ELR (cell line): ENCODE results near the gene DOCK8.
"Not testable (repeated sequence)": the region's sequence is repeated elsewhere in the genome, so short reads cannot be mapped to it uniquely, and the experiment has no call there.

ENCODE experiments used
- DNase-seq: peaks from one replicate; pipeline ENCODE4 v3.0.0-alpha.2; 2015; ENCODE audit warnings: low read depth

Gene DOCK8

DNA sequence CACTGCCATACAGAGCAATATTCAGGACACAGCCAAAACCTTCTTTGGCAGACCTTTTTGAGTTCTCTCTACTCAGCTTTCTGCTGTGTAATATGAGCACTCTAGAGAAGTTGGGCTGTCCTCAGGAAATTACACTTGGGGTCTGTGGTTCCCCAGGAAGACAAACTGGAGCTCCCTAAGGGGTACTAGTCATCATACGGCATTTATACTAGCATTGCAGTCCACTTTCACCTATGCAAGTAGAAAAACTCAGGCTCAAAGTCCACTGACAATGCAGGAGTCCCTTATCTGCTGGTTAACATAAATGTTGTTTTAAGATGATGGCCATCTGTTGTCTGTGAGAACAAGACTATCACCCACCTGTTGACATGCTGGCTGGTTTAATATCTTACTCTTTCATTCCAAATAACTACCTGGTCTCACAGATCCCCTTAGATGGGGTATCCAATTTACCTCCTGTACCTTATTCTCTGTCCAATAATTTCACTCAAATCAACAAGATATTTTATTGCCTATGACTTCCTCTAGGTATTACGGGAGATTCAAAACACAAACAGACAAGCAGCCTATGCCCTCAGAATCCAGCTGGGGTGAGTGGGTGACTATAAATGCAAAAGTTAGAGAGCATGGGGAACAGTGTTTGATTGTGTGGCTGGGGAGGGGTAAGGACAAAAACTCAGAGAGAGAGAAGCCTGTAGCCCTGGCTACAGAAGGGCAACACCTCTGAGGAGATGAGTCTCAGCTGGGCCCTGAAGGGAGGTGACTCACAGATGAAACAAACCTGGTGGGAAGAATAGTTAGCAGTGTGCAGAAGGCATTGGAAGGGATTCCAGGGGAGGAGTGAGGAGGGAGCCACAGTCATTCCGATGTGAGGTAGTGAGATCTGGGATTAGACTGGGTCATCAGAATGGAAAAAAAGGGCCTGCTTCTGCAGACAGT is 10.2 kb downstream of the DOCK8 start:
- peak; percentile 22 for DNase-seq

DNA sequence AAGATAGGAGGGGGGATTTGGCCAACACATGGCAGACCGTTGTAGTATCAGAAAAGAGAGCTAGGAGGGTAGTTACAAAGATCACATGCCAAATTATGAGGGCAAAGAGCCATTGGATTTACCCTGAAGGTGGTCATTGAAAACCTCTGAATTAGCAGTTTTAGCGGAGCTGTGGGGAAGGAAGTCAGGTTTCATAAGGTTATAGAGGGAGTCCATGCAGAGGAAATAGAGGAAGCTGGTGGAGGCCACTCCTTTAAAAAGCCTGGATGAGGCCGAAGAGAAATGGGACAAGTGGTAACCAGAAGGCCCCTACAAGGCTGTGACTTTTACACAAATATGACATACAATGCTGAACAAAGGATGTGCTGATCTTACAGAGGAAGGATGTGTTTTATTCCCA is 13.2 kb downstream of the DOCK8 start:
- DNase-seq, result no peak

DNA sequence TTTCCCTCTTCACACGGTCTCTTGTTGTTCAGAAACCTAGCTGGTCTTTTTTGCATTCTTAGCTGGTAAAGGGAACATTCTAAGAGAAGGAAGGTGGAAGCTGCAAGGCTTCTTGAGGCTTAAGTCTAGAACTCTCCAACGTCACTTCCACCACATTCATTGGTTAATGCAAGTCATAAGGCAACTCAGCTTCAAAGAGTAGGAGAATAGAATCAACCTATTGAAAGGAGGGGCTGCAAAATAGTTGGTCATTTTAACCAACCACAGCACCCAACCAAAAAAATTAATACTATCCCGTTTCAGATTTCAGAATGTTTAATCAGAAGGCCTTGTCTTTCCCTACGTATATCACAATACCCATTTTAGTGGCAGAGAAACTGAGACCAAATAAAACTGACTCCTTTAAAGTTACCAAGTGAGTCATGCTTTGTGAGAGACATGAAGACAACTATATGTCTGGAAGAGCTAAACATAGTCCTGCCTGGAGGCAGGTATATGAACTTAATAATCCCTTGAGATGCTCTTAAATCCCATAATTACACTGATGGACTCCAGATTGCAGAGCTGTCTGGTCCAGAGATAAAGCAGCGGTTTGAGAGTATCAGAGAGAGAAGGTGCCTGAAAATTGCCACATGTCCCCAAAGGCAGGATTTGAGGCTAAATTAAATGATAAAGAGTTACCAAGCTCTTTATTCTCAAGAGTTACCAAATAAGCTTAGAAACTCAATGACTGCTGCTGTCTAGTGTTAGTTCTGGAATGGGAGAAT is 14.4 kb downstream of the DOCK8 start:
- no peak for DNase-seq

DNA sequence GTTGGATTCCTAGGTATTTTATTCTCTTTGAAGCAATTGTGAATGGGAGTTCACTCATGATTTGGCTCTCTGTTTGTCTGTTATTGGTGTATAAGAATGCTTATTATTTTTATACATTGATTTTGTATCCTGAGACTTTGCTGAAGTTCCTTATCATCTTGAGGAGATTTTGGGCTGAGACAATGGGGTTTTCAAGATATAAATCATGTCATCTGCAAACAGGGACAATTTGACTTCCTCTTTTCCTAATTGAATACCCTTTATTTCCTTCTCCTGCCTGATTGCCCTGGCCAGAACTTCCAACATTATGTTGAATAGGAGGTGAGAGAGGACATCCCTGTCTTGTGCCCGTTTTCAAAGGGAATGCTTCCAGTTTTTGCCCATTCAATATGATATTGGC is 17.0 kb downstream of the DOCK8 start:
- DNase-seq, result not testable (repeated sequence)

DNA sequence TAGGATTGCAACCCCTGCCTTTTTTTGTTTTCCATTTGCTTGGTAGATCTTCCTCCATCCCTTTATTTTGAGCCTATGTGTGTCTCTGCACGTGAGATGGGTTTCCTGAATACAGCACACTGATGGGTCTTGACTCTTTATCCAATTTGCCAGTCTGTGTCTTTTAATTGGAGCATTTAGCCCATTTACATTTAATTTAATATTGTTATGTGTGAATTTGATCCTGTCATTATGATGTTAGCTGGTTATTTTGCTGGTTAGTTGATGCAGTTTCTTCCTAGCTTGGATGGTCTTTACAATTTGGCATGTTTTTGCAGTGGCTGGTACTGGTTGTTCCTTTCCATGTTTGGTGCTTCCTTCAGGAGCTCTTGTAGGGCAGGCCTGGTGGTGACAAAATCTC is 19.0 kb downstream of the DOCK8 start:
- DNase-seq, result not testable (repeated sequence)

DNA sequence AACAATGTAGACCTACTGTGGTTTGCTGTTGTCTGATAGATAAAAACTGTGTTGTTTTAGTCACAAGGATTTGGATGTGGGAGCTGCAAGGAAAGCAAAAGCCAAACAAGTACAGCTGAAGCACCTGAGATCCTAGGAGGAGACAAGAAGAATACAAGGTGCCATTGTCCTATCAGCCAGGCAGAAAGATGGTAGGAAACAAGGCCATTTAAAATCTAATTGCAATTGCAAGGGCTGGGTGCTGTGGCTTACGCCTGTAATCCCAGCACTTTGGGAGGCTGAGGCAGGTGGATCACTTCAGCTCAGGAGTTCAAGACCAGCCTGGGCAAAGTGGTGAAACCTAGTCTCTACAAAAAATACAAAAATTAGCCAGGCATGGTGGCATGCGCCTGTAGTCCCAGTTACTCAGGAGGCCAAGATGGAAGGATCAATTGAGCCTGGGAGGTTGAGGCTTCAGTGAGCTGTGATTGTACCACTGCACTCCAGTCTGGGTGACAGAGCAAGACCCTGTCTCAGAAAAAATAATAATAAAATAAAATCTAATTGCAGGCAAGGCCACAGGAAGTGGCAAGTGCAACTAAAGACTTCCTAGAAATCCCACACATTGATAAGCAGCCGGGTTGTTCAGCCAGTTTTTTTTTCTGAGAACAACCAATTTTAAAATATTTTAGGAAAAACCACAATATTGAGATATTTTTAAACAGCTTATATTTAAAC is 22.6 kb downstream of the DOCK8 start:
- no peak for DNase-seq

DNA sequence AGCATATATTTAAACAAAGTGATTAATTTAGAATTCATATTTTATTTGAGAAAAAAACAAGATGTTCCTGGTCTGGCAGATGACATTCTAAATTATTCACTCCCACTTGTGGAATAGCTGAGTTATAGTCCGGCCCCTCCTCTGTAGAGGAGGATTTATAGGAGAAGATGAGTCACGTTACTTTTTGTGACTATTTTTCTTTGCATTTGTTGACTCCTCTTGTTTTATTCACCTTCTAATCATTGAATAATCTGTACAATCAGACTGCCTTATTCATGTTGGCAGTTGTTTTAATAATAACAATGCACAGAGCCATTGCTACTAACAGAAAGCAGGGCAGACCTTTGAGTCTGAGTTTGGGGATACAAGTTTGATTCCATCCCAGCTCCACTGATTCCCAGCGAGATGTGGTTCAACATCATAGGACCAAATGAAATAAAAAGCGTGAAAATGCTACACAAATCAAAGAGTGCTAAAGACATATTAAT is 23.2 kb downstream of the DOCK8 start:
- no peak for DNase-seq

DNA sequence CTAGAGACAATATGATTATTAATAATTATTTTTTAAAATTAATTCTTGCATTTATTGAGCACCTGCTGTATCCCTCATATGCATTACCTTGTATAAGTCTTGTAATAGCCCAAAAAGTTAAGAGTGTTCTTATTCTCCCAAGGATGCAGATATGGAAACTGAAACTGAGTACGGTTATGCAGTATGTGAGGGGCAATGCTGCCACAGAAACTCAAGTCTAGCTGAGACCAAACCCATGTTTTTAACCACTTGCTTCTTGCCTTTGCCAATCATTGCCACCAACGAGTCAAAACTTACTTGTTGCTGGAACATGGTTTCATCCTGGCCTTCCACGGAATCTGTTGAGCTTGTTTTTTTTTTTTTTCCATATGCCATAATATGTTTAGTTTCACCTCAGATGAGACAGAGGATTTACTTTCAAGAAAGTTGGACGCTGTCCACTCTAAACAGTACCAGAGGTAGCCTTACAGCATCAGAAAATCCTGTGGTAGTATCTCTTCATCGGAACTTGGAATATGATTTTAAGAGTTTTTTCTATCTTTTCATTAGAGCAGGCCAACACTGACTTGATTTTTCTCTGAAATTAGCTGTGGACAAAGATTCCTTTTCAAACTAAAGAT is 27.9 kb downstream of the DOCK8 start:
- DNase-seq, result no peak

DNA sequence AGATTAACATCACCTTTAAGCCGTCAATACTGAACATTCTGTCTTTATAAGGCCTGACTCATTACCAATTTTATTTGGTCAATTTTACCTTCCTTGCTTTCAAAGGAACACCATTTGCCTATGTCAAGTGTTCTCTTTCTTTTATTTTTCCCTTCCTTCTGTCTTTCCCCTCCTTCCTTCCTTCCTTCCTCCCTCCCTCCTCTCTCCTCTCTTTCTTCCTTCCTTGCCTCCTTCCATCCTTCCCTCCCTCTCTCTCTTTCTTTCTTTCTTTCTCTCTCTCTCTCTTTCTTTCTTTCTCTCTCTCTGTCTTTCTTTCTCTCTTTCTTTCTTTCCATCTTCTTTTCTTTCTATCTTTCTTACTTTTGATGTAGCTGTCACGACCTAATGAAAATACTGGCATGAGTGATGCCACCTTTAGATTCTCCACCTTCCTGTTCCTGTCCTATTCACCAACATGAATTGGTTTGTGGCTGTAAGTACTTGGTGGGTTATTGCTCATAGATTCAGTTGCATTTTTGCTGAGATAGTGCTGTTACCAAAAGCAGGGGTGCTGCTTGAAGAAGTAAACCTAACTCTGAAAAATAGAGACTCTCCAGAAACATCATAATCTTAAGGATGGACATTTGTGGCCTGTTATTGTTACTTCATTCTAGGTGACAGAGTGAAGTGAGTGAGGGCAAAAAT is 33.8 kb downstream of the DOCK8 start:
- DNase-seq, result no peak

DNA sequence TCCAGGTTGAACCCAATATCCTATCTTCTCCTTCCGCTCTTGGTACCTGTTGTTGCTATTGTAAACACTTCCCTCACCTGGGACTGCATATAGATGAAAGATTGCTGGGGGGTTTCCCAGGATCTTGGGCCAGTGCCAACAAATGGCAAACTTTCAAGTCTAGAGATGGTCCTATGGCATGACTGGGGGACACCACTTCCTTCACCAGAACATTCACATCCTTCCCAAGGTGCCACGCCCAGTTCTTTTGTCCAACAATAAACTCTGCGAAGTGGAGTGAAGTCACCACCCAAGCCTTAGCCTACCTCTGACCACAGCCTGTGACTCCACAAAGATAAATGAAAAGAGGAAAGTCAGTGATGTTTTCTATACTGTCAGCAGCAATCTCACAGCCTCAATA is 34.4 kb downstream of the DOCK8 start:
- DNase-seq, result no peak

DNA sequence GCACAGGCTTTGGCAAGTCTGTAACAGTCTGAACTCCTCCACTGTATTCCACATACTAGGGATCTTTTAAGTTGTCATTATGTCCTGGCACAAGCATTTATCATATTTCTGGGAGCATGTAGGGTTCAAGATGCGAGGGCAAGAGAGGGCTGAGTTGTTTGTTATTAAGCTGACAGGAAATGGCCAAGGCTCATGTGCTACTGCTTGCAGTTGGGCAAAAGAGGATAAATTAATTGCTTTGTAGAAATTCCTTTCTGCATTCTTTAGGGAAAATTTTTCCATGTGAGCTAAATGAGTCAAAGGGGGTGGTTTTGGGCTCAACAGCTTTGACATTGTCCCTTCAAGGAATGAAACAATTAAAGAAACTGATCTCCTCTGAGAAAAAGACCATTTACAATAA is 35.4 kb downstream of the DOCK8 start:
- DNase-seq, result no peak

DNA sequence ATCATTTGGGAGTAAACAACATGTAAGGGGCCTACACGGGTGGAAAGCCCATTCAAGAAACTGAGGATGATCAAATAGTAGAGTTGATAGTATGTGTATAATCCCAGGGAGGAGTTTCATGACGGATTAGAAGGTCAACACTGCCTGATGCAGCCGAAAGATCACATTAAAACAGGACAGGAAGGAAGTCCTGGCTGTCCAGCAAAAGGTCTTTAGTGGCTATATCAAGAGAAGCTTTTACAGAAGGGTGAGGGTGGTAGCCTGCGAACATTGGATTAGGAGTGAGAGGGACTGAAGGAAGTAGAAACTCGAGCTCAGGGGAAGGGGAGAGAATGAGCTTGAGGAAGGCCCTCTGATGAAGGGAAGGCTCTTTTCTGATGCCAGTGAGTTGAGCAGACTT is 36.0 kb downstream of the DOCK8 start:
- no peak for DNase-seq

DNA sequence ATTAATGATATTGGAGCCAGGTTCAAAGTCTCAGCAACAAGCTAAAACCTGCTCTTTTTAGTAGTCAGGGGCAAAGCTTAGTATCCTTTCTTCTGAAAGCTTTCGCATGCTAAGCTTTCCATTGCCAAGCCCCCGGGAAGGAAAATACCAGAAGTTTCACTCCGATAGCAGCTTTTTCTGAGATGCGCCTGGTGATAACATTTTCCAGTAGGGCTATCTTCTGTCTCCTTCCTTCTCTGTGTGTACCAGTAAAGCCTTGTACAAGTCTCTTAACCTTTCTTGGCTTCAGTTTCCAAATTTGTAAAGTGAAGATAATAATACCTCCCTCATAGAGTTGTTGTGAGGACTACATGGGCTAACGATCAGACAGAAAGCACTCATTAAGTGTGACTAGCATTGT is 36.7 kb downstream of the DOCK8 start:
- DNase-seq, result no peak

DNA sequence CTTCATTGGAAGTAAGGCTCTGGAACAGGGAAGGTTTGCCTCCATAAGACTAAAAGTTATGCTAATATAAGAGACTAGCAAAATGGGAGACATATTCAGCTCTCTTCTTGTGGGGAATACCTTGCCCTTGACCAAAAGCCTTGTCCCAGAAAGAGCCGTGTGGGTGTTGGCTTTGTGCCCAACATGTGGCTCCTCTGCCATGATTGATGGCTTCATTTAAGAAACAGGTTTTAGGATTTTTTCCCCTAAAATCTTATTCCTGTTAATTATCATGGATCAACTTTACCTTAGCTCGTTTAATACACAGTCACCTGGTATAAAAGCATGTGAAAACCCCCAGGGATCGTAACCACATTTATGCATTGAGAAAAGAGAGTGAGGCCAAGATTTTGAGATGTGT is 38.9 kb downstream of the DOCK8 start:
- no peak for DNase-seq

DNA sequence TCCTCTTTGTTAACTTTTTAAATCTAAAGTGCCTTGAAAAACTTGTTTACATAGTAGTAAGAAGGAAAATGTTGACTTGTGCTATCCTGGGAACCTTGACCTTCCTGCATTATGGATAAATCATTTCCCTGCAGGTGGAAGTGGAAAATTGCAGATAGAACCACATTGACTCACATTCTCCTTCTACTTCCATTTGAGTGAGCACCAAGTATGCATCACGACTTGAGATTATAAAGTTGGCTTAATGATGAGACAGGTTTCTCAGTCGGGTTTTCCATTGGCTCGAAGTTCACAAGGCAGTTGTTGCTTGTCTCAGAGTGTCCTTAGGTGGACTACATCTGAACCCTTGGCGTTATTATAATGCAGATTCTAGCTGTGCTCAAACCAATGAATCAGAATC is 39.9 kb downstream of the DOCK8 start:
- DNase-seq, result no peak

DNA sequence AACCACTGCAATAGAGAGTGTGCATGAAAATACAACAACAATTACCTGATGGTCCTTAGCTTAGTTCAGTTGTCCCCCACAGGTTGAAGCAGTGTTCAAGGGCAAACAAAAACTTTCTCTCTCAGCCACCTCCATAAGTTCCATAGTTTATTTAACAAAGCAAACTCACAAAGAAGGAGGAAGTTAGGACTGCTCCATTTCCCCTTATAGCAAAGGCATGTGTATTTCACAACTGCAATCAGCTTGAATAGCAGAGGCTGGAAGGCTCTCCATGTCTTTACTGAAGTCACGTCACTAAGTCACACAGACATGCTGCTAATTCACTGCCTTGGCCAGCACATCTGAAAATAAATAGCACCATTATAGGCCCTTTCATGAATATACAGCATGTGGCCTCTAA is 43.3 kb downstream of the DOCK8 start:
- no peak for DNase-seq

DNA sequence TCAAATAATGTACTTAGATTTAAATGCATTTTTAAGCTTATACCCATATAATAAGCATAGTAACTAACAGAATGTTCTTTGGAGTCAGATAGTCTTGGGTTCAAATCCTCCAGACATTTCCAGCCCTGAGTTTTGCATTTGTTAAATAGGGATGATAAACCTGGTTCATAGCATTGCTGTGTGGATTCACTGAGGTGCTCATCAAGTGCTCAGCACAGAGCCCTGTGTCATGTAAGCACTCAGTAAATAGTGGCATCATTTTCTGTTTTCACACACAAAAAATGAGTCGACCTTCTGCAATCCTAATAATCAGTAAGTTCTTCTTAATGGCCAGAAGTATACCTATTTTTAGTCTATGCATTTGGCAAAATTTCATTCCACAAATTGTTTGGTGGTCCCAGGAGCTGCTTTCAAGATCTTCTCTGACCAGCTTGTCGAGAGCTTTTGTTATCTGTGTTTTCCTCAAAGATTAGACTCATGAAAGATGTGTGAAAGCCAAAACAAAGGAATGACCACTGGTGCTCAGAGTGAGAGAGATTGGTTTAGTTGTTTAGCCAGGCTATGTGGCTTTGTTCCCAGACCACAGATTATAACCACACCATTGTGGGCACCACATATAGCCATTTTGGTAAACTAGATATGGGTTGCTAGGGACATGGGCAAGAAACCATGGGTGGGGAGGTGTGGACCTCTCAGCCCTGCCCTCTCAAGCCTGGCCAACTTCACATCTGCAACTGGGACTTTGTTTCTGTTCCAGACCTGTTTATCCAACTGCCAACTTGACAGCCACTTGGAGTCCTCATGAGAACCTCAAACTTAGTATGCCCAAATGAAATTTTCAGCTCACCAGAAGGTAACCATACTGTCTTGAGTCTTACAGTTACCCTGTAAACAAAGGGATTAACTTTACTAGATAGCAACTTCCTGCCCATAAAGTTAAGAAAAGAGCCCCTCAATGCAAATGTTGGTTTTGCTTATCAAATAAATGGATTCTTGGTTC is 45.0 kb downstream of the DOCK8 start:
- no peak for DNase-seq

DNA sequence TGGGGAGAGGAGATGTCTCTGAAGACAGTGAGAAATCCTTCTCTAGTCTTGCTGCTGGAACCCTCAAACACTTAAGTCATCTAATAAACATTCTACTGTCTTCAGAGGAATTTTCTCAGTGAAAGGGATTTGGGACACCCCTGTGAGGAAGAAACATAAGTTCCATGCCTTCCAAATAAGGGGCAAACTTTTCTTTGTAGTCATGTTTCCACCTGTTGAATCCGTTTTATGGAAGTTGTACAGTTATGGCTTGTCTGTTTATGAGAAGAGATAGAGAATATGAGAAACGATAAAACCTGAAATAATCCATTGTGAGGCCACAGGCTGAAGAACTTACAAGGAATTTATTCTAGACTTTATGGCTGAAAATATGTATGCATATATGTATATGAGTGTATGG is 49.6 kb downstream of the DOCK8 start:
- no peak for DNase-seq

DNA sequence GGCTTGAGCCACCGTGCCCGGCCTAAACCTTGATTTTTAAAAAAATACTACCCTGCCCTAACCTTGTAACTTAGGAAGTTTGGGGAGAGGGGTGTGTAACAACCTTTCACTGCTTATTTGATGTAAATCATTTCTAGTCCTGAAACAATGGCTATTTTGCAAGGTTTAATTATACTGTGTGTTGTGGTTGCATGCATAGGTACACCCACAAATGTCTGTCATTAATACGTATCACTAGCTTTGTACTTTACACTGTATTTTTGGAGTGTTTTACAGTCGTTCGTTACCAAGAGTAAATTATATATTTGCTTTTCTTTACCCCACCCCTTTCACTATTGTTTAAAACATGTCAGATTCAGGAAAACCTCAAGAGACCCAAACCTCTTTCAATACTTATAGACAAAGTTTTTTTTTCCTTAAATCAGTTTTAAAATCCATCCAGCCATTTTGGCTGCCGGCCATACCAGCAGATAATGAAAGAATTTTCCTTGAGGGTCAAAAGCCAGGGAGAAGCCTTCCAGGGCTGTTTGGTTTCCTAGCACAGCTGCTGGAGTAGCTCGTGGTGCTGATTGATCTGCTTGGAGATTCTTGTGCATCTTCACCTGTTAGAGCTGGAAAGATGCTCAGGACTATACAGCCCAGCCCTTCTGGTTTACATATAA is 50.7 kb downstream of the DOCK8 start:
- no peak for DNase-seq

DNA sequence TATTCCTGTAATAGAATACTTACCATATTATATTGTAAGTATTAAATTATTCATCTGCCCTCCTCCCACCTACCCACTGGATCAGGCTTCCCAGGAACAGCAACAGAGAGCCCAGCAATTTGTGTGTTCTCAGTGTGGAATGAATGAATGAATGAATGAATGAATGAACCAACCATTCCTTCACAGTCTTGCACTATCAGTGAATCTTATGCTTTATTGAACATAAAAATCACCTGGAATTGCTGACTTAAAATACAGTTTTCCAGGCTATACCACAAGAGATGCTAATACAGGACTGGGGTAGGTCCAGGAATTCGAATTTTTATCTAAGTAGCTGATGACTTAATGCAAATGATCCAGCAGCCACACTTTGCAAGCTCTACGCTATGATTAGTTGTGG is 51.6 kb downstream of the DOCK8 start:
- DNase-seq, result no peak
